Upper lobe of left lung (tissue), 4 donors: ENCODE results near the gene GRK1.

Experiments used
- CTCF ChIP-seq, 6 experiments: fragments of 450-650 bp in 4 of 6; fragments of 200-600 bp in 2 of 6; sonication (generic) in 2 of 6; IDR thresholded peaks; one replicate each; pipeline ENCODE4 v1.5.1; 2016 to 2019; ENCODE audit warnings: antibody characterized with exemption in 6 of 6
- POLR2A ChIP-seq, 4 donors: fragments of 450-650 bp; IDR thresholded peaks; one replicate each; pipeline ENCODE4 v1.5.1; 2016 to 2017; ENCODE audit warnings: antibody characterized with exemption in 4 of 4, mild to moderate bottlenecking in 2 of 4

GRCh38 chr13:113750554-113751399 is 83.8 kb downstream of the GRK1 start:
- TF ChIP-seq CTCF (IDR thresholded peaks at IDR 0.05) (no peak), POLR2A (IDR thresholded peaks at IDR 0.05) (no peak)
